Fibroblast of villous mesenchyme (primary cell): ENCODE data around the gene FOXP2. TPM values are rescaled to one million over a fixed set of nuclear protein-coding genes. Genes with fewer than 3 reads are reported as not detected.
A peak's percentile ranks its signal among the peaks of the same experiment; 100 is the strongest.

Source experiments
- DNase-seq: peaks from one replicate; pipeline ENCODE4 v3.0.0-alpha.2; 2010; ENCODE audit warnings: low read depth
- H3K4me3 ChIP-seq: 2 replicates; pipeline ENCODE4 v1.5.1; 2011; ENCODE audit warnings: low read depth, mild to moderate bottlenecking, low read length
- CTCF ChIP-seq: IDR thresholded peaks from 2 replicates; pipeline ENCODE4 v1.5.1; 2012; ENCODE audit warnings: low read depth, mild to moderate bottlenecking, low read length; ENCODE audit not compliant: insufficient read depth
- total RNA-seq: library from RNA; depleted of rRNA; stranded (reverse); fragments of >200 nt; gene quantifications from 2 replicates; pipeline ENCODE4 v1.2.3, GENCODE V29; 2012

Gene FOXP2
- total RNA-seq, 1 donor, result 0.86 TPM

GRCh38 chr7:114415064-114415989 is 712 bp downstream of the FOXP2 start:
- TF ChIP-seq CTCF, result no peak
- DNase-seq, result no peak
- H3K4me3 ChIP-seq, result peak overlapping the region; percentile 39

GRCh38 chr7:114416129-114416990 is 1.7 kb downstream of the FOXP2 start:
- no peak for TF ChIP-seq CTCF
- no peak overlapping the region for H3K4me3 ChIP-seq
- DNase-seq, result peak; percentile 3

GRCh38 chr7:114417290-114417689 is 2.7 kb downstream of the FOXP2 start:
- no peak for DNase-seq
- no peak overlapping the region for H3K4me3 ChIP-seq
- TF ChIP-seq CTCF, result no peak

- H3K4me3 ChIP-seq, result no peak overlapping the region
- TF ChIP-seq CTCF, result no peak
- no peak for DNase-seq
Measured at GRCh38 chr7:114418117-114418516, 3.5 kb downstream of the FOXP2 start.

- DNase-seq, result no peak
- no peak overlapping the region for H3K4me3 ChIP-seq
- no peak for TF ChIP-seq CTCF
Measured at GRCh38 chr7:114419441-114420272, 5.0 kb downstream of the FOXP2 start.
